Midbrain (tissue), 1 donor: Measurements from ENCODE around the gene C3orf85.
"Not testable (repeated sequence)": the region's sequence is repeated elsewhere in the genome, so short reads cannot be mapped to it uniquely, and the experiment has no call there.

Experiments used
- DNase-seq: peaks from one replicate; lab custom pipeline; 2025; lab: John Stamatoyannopoulos, UW

C3orf85 gene

GRCh38 chr3:109136523-109136922 is at the start of gene C3orf85:
C3orf85 (plus strand) TSS chr3:109136719; CDS start chr3:109136848, 129 bp downstream.
- no peak for DNase-seq

GRCh38 chr3:109089265-109089664 is 47.3 kb upstream of the C3orf85 start:
- DNase-seq = no peak

GRCh38 chr3:109091846-109092245 is 44.7 kb upstream of the C3orf85 start:
- DNase-seq = no peak

GRCh38 chr3:109093561-109093960 is 43.0 kb upstream of the C3orf85 start:
- DNase-seq = no peak

- DNase-seq = no peak
Measured at GRCh38 chr3:109095166-109095565, 41.4 kb upstream of the C3orf85 start.

GRCh38 chr3:109098079-109098644 is 38.4 kb upstream of the C3orf85 start:
- no peak for DNase-seq

- DNase-seq = no peak
Measured at GRCh38 chr3:109109574-109109973, 26.9 kb upstream of the C3orf85 start.

GRCh38 chr3:109112946-109113760 is 23.4 kb upstream of the C3orf85 start:
- no peak for DNase-seq

GRCh38 chr3:109114746-109115145 is 21.8 kb upstream of the C3orf85 start:
- DNase-seq = no peak

GRCh38 chr3:109115451-109115850 is 21.1 kb upstream of the C3orf85 start:
- DNase-seq = no peak

- no peak for DNase-seq
Measured at GRCh38 chr3:109116031-109116430, 20.5 kb upstream of the C3orf85 start.

GRCh38 chr3:109117939-109118338 is 18.6 kb upstream of the C3orf85 start, which contains the start of gene MORC1:
MORC1 (minus strand) TSS chr3:109118134; CDS start chr3:109118059, 75 bp downstream.
- no peak for DNase-seq

- no peak for DNase-seq
Measured at GRCh38 chr3:109118584-109118983, 17.9 kb upstream of the C3orf85 start.

GRCh38 chr3:109122690-109123089 is 13.8 kb upstream of the C3orf85 start:
- no peak for DNase-seq

GRCh38 chr3:109125902-109126301 is 10.6 kb upstream of the C3orf85 start:
- no peak for DNase-seq

GRCh38 chr3:109127553-109127952 is 9.0 kb upstream of the C3orf85 start:
- no peak for DNase-seq

GRCh38 chr3:109131276-109131675 is 5.2 kb upstream of the C3orf85 start:
- no peak for DNase-seq

GRCh38 chr3:109132801-109133473 is 3.6 kb upstream of the C3orf85 start:
- no peak for DNase-seq

- not testable (repeated sequence) for DNase-seq
Measured at GRCh38 chr3:109133474-109133816, 3.1 kb upstream of the C3orf85 start.

- DNase-seq = no peak
Measured at GRCh38 chr3:109137761-109138160, 1.2 kb downstream of the C3orf85 start.

GRCh38 chr3:109140318-109140717 is 3.8 kb downstream of the C3orf85 start:
- DNase-seq = no peak

- no peak for DNase-seq
Measured at GRCh38 chr3:109143646-109144045, 7.1 kb downstream of the C3orf85 start.

- DNase-seq = no peak
Measured at GRCh38 chr3:109149078-109149477, 12.6 kb downstream of the C3orf85 start.
